ENCODE data around the gene INSIG2. TPM values are rescaled to one million over a fixed set of nuclear protein-coding genes. Genes with fewer than 3 reads are reported as not detected.

Gene INSIG2
- total and polyA plus RNA-seq, 2 of the 8 experiments (the other 6 are each of a cell fraction or from before 2014, with no cell fraction given): 7.0 to 11.2 TPM

- H3K27ac ChIP-seq (ENCODE audit: low read depth, low read length): no peak overlapping the region
- H4K91ac ChIP-seq (replicated peaks; ENCODE audit: insufficient read length, low read length): no peak overlapping the region
- ChIA-PET CTCF (ENCODE audit: partially characterized antibody) (interaction anchor here (0.6 to 12.2 kb wide), 25 partner anchors 8 to 232 kb away, joined by 3 to 147 read pairs (median 4); no protein-coding TSS in a partner anchor), POLR2A (ENCODE audit: partially characterized antibody) (no interaction called here)
- H3K56ac ChIP-seq (replicated peaks; ENCODE audit: insufficient read length, low read depth, low read length): no peak overlapping the region
- H4K8ac ChIP-seq (ENCODE audit: extremely low read depth, insufficient read depth, low read length): no peak overlapping the region
- FAIRE-seq (peak; percentile 91), DNase-seq (ENCODE audit: low read depth in 1 of 2, low spot score in 2 of 2) (no peak)
- WGBS, 2 experiments (ENCODE audit: extremely low coverage in 1 of 2, insufficient coverage in 1 of 2, insufficient read length in 1 of 2, insufficient replicate concordance in 2 of 2, low coverage in 1 of 2, low lambda C conversion rate in 2 of 2, missing lambda C conversion rate in 1 of 2): 83% methylated on average over 4 of the region's 4 CpGs; no CpG with 5 or more reads in 1 of the 2 experiments
- no peak overlapping the region for H2BK20ac ChIP-seq (ENCODE audit: low read length)
- H3K27me3 ChIP-seq (replicated peaks in 1 of 4; ENCODE audit: control insufficient read depth in 3 of 4, extremely low read depth in 1 of 4, insufficient read depth in 3 of 4, low read length in 3 of 4): peaks cover 0 to 2% (median 0%) of the 10 kb centered on the region in 4 experiments; a peak in 1 of 7 replicates
- H3K9me3 ChIP-seq (ENCODE audit: insufficient read depth in 2 of 2, low read depth in 1 of 2, low read length in 1 of 2): no peaks in the 10 kb centered on the region
- no peak overlapping the region for H2BK5ac ChIP-seq (ENCODE audit: low read depth, low read length)
- H3K4me1 ChIP-seq (replicated peaks in 1 of 4; ENCODE audit: control insufficient read depth in 3 of 4, insufficient read depth in 4 of 4, low read length in 3 of 4): no peaks in the 10 kb centered on the region
- H3K9ac ChIP-seq (replicated peaks in 1 of 4; ENCODE audit: extremely low read depth in 1 of 4, low read depth in 3 of 4, low read length in 3 of 4): no peak overlapping the region
- no peak overlapping the region for H3K23ac ChIP-seq (ENCODE audit: insufficient read length)
- H3K14ac ChIP-seq (ENCODE audit: insufficient read length): no peak overlapping the region
- no peak overlapping the region for H2BK15ac ChIP-seq (ENCODE audit: low read length)
- no peak overlapping the region for H2BK120ac ChIP-seq (replicated peaks; ENCODE audit: low read depth, low read length)
- no peaks in the 10 kb centered on the region for H3K36me3 ChIP-seq (ENCODE audit: control insufficient read depth in 2 of 4, insufficient read depth in 4 of 4, low read length in 3 of 4)
- no peaks in the 10 kb centered on the region for H4K20me1 ChIP-seq (replicated peaks in 1 of 2; ENCODE audit: control insufficient read depth in 1 of 2, insufficient read depth in 2 of 2, low read length in 2 of 2)
- peak overlapping the region; percentile 92 for H2AFZ ChIP-seq (ENCODE audit: low read length)
- peaks cover 2% of the 10 kb centered on the region; the same call in 1 of the 2 replicates for H3K23me2 ChIP-seq (ENCODE audit: low read depth, low read length)
- H4K5ac ChIP-seq (ENCODE audit: insufficient read length, low read depth, low read length): no peak overlapping the region
- no peaks in the 10 kb centered on the region for H3K79me2 ChIP-seq (ENCODE audit: control insufficient read depth in 1 of 2, insufficient read depth in 2 of 2, low read length in 2 of 2)
- no peak overlapping the region for H2AK5ac ChIP-seq (ENCODE audit: low read depth, low read length)
- H3K4me3 ChIP-seq (ENCODE audit: extremely low read depth in 1 of 4, insufficient read depth in 2 of 4, low read depth in 3 of 4, low read length in 4 of 4): no peak overlapping the region
- no peak overlapping the region for H3K4ac ChIP-seq (replicated peaks; ENCODE audit: insufficient read length, low read depth, low read length)
- no peak overlapping the region for H3K4me2 ChIP-seq (ENCODE audit: insufficient read depth in 1 of 2, low read depth in 2 of 2, low read length in 2 of 2)
- no peaks in the 10 kb centered on the region for H3K79me1 ChIP-seq (ENCODE audit: low read depth, low read length)
- no peak overlapping the region for H3K18ac ChIP-seq (ENCODE audit: extremely low read depth, low read length)
- H2BK12ac ChIP-seq (ENCODE audit: low read depth, low read length): no peak overlapping the region
- TF ChIP-seq RBBP5 (IDR thresholded peaks at IDR 0.05; ENCODE audit: borderline replicate concordance, low read depth, low read length): no peak
- TF ChIP-seq RXRA (IDR thresholded peaks at IDR 0.05; ENCODE audit: insufficient read depth, low read depth, low read length): no peak
- no peak for TF ChIP-seq EP300 (IDR thresholded peaks at IDR 0.05; ENCODE audit: borderline replicate concordance in 1 of 2, low read depth in 2 of 2, low read length in 2 of 2)
- no peak for TF ChIP-seq CBX5 (IDR thresholded peaks at IDR 0.05; ENCODE audit: low read depth, low read length)
- no peak for TF ChIP-seq JUN (IDR thresholded peaks at IDR 0.05; ENCODE audit: low read depth, low read length)
- TF ChIP-seq CBX8 (IDR thresholded peaks at IDR 0.05; ENCODE audit: borderline replicate concordance, low read depth, low read length): no peak
- no peak for TF ChIP-seq NANOG (IDR thresholded peaks at IDR 0.05; ENCODE audit: insufficient read depth, low read depth, low read length, poor library complexity, severe bottlenecking)
- no peak for TF ChIP-seq TEAD4 (IDR thresholded peaks at IDR 0.05; ENCODE audit: low read depth, low read length)
- peak; percentile 51; the same call in 1 of the 2 replicates for TF ChIP-seq CEBPB (IDR thresholded peaks at IDR 0.05; ENCODE audit: low read depth, low read length)
- TF ChIP-seq, protein P1, sequence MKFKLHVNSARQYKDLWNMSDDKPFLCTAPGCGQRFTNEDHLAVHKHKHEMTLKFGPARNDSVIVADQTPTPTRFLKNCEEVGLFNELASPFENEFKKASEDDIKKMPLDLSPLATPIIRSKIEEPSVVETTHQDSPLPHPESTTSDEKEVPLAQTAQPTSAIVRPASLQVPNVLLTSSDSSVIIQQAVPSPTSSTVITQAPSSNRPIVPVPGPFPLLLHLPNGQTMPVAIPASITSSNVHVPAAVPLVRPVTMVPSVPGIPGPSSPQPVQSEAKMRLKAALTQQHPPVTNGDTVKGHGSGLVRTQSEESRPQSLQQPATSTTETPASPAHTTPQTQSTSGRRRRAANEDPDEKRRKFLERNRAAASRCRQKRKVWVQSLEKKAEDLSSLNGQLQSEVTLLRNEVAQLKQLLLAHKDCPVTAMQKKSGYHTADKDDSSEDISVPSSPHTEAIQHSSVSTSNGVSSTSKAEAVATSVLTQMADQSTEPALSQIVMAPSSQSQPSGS (IDR thresholded peaks at IDR 0.05; ENCODE audit: low read length): no peak
These were observed 26.9 kb upstream of the INSIG2 start for GRCh38 chr2:118061135-118061955.
